Tibial nerve (tissue), 4 donors: ENCODE data around the gene UBXN7. TPM values are rescaled to one million over a fixed set of nuclear protein-coding genes. Genes with fewer than 3 reads are reported as not detected.
A peak's percentile ranks its signal among the peaks of the same experiment; 100 is the strongest.
"Not testable (repeated sequence)": the region's sequence is repeated elsewhere in the genome, so short reads cannot be mapped to it uniquely, and the experiment has no call there.

Experiments used
- DNase-seq, 2 donors: peaks; one replicate each; pipeline ENCODE4 v3.0.0-alpha.2; 2019; ENCODE audit warnings: low spot score in 2 of 2
- H3K27ac ChIP-seq, 4 donors: fragments of 200-600 bp; sonication (generic) in 3 of 4; one replicate each; pipeline ENCODE4 v1.5.1; 2017 to 2019; ENCODE audit warnings: mild to moderate bottlenecking in 1 of 4
- H3K27me3 ChIP-seq, 2 donors: fragments of 200-600 bp; sonication (generic) in 1 of 2; one replicate each; pipeline versions ENCODE4 v1.5.1 to v1.6.0; 2017 to 2019
- H3K36me3 ChIP-seq, 3 donors: fragments of 200-600 bp; sonication (generic); one replicate each; pipeline ENCODE4 v1.5.1; 2018 to 2019
- H3K4me1 ChIP-seq, 4 donors: fragments of 200-600 bp; sonication (generic) in 3 of 4; one replicate each; pipeline ENCODE4 v1.5.1; 2017 to 2019
- H3K4me3 ChIP-seq, 4 donors: fragments of 200-600 bp; sonication (generic) in 3 of 4; one replicate each; pipeline ENCODE4 v1.5.1; 2017 to 2019; ENCODE audit warnings: mild to moderate bottlenecking in 1 of 4, moderate library complexity in 1 of 4
- H3K9me3 ChIP-seq, 4 donors: fragments of 200-600 bp; sonication (generic) in 3 of 4; one replicate each; pipeline ENCODE4 v1.5.1; 2017 to 2019
- CTCF ChIP-seq, 5 experiments: fragments of 200-600 bp in 3 of 5; fragments of 450-650 bp in 2 of 5; sonication (generic) in 3 of 5; IDR thresholded peaks; one replicate each; pipeline ENCODE4 v1.5.1; 2016 to 2019; ENCODE audit warnings: antibody characterized with exemption in 5 of 5, mild to moderate bottlenecking in 3 of 5, moderate library complexity in 2 of 5
- EP300 ChIP-seq, 2 donors: sonication (generic); formaldehyde crosslinking; IDR thresholded peaks; one replicate each; pipeline ENCODE4 v1.6.1; 2017; ENCODE audit warnings: antibody characterized with exemption in 2 of 2, mild to moderate bottlenecking in 1 of 2
- POLR2A ChIP-seq, 2 donors: fragments of 450-650 bp; IDR thresholded peaks; one replicate each; pipeline ENCODE4 v1.6.1; 2017; ENCODE audit warnings: antibody characterized with exemption in 2 of 2, mild to moderate bottlenecking in 2 of 2, moderate library complexity in 2 of 2
- WGBS, 2 donors: methylation state at CpG; one replicate each; pipeline ENCODE4 v1.1.5; 2018; 5-methylcytosine and 5-hydroxymethylcytosine counted together
- total RNA-seq, 4 donors: library from RNA; depleted of rRNA; stranded (reverse); fragments of >200 nt; gene quantifications; one replicate each; pipeline ENCODE4 v1.1.0, GENCODE V29; 2016

UBXN7 gene
- total RNA-seq = 10 to 100 TPM; 19.0 to 25.2 (median 21.4) TPM

- Histone ChIP-seq H3K4me3 (peak within 1 kb of the TSS; percentile 89 to 99 (median 96)), H3K36me3 (peaks cover 0 to 8% (median 0%) of the 10 kb centered on the region in 3 donors), H3K9me3 (no peaks in the 10 kb centered on the region), H3K4me1 (peaks cover 0 to 40% (median 11%) of the 10 kb centered on the region in 4 donors), H3K27ac (peak within 1 kb of the TSS; percentile 92 to 99 (median 96)), H3K27me3 (no peaks in the 10 kb centered on the region)
- DNase-seq = peak; percentile 85 to 87
- WGBS, 2 donors = 0% methylated on average over 31 to 41 of the region's 67 CpGs
- peak; percentile 56 to 82 for TF ChIP-seq POLR2A (IDR thresholded peaks at IDR 0.05)
- peak in 1 of 5 experiments; percentile 44 for TF ChIP-seq CTCF (IDR thresholded peaks at IDR 0.05)
- TF ChIP-seq EP300 (IDR thresholded peaks at IDR 0.05) = peak; percentile 88 to 93
These were observed at the start of gene UBXN7 for GRCh38 chr3:196432137-196432879. Gene UBXN7 (minus strand): TSS chr3:196432427. CDS start chr3:196432399, 28 bp downstream.

GRCh38 chr3:196477678-196478077 is 45.5 kb upstream of the UBXN7 start:
- WGBS, 2 donors = 96 to 97% methylated on average over 4 of the region's 4 CpGs
- H3K4me3 ChIP-seq = no peak overlapping the region
- no peaks in the 10 kb centered on the region for H3K4me1 ChIP-seq
- DNase-seq = no peak
- no peak for TF ChIP-seq POLR2A (IDR thresholded peaks at IDR 0.05)
- TF ChIP-seq CTCF (IDR thresholded peaks at IDR 0.05) = no peak
- TF ChIP-seq EP300 (IDR thresholded peaks at IDR 0.05) = no peak
- H3K27me3 ChIP-seq = no peaks in the 10 kb centered on the region
- no peak overlapping the region for H3K27ac ChIP-seq
- H3K36me3 ChIP-seq = peaks cover 0 to 100% (median 4%) of the 10 kb centered on the region in 3 donors
- no peaks in the 10 kb centered on the region for H3K9me3 ChIP-seq

GRCh38 chr3:196472286-196472685 is 40.1 kb upstream of the UBXN7 start:
- no peak overlapping the region for H3K4me3 ChIP-seq
- TF ChIP-seq EP300 (IDR thresholded peaks at IDR 0.05) (no peak), CTCF (IDR thresholded peaks at IDR 0.05) (no peak), POLR2A (IDR thresholded peaks at IDR 0.05) (no peak)
- 92% methylated on average over 8 of the region's 8 CpGs for WGBS, 2 donors
- no peaks in the 10 kb centered on the region for H3K9me3 ChIP-seq
- H3K4me1 ChIP-seq = no peaks in the 10 kb centered on the region
- no peaks in the 10 kb centered on the region for H3K27me3 ChIP-seq
- peaks cover 0 to 78% (median 14%) of the 10 kb centered on the region in 3 donors for H3K36me3 ChIP-seq
- no peak for DNase-seq
- no peak overlapping the region for H3K27ac ChIP-seq

GRCh38 chr3:196471551-196471950 is 39.3 kb upstream of the UBXN7 start:
- WGBS, 2 donors = 75 to 84% methylated on average over 2 of the region's 2 CpGs
- DNase-seq = no peak
- Histone ChIP-seq H3K27ac (no peak overlapping the region), H3K36me3 (peaks cover 0 to 70% (median 14%) of the 10 kb centered on the region in 3 donors), H3K4me3 (no peak overlapping the region), H3K27me3 (no peaks in the 10 kb centered on the region), H3K9me3 (no peaks in the 10 kb centered on the region), H3K4me1 (no peaks in the 10 kb centered on the region)
- TF ChIP-seq POLR2A (IDR thresholded peaks at IDR 0.05) = no peak
- no peak for TF ChIP-seq CTCF (IDR thresholded peaks at IDR 0.05)
- TF ChIP-seq EP300 (IDR thresholded peaks at IDR 0.05) = no peak

- H3K9me3 ChIP-seq, H3K4me3 ChIP-seq, H3K27me3 ChIP-seq, H3K27ac ChIP-seq, H3K4me1 ChIP-seq, DNase-seq: not testable (repeated sequence)
- H3K36me3 ChIP-seq = peaks cover 0 to 57% (median 13%) of the 10 kb centered on the region in 3 donors
- WGBS, 2 donors = 83 to 95% methylated on average over 3 of the region's 3 CpGs
These were observed 38.0 kb upstream of the UBXN7 start for GRCh38 chr3:196470182-196470581.
